Measurements from ENCODE around the gene ABCF1.
A peak's percentile ranks its signal among the peaks of the same experiment; 100 is the strongest.

The ABCF1 gene

GRCh38 chr6:30601815-30602641 is 30.8 kb downstream of the ABCF1 start:
- no peak for DNase-seq

- no peak for DNase-seq
Measured at GRCh38 chr6:30603961-30604360, 32.7 kb downstream of the ABCF1 start.

GRCh38 chr6:30610065-30610464 is 38.8 kb downstream of the ABCF1 start:
- no peak for DNase-seq

- no peak for DNase-seq
Measured at GRCh38 chr6:30611150-30611855, 40.1 kb downstream of the ABCF1 start.

- DNase-seq = no peak
Measured at GRCh38 chr6:30611856-30612194, 40.6 kb downstream of the ABCF1 start.

- no peak for DNase-seq
Measured at GRCh38 chr6:30612213-30612612, 41.0 kb downstream of the ABCF1 start.

GRCh38 chr6:30612687-30613248 is 41.5 kb downstream of the ABCF1 start:
- DNase-seq = no peak

GRCh38 chr6:30613251-30614043 is 42.2 kb downstream of the ABCF1 start:
- DNase-seq = peak in 1 of 2 donors; percentile 8

- no peak for DNase-seq
Measured at GRCh38 chr6:30614044-30614842, 43.0 kb downstream of the ABCF1 start.

GRCh38 chr6:30614843-30615218 is 43.6 kb downstream of the ABCF1 start:
- DNase-seq = peak; percentile 95 to 98

- peak; percentile 61 to 71 for DNase-seq
Measured at GRCh38 chr6:30615219-30615957, 44.1 kb downstream of the ABCF1 start.

- peak in 1 of 2 donors; percentile 60 for DNase-seq
Measured at GRCh38 chr6:30615958-30616810, 44.9 kb downstream of the ABCF1 start.

- DNase-seq = peak; percentile 100
Measured at GRCh38 chr6:30616811-30617564, 45.7 kb downstream of the ABCF1 start, which contains the start of gene PPP1R10. PPP1R10 (minus strand) TSS chr6:30617243; CDS start chr6:30609944, 7,299 bp downstream.

- DNase-seq = peak; percentile 97 to 98
Measured at GRCh38 chr6:30617565-30618269, 46.5 kb downstream of the ABCF1 start, which contains the start of gene MRPS18B. MRPS18B (plus strand) TSS chr6:30617840; CDS start chr6:30617866, 26 bp downstream.

GRCh38 chr6:30618270-30618797 is 47.1 kb downstream of the ABCF1 start:
- no peak for DNase-seq

- DNase-seq = no peak
Measured at GRCh38 chr6:30619561-30619960, 48.3 kb downstream of the ABCF1 start.

- no peak for DNase-seq
Measured at GRCh38 chr6:30625511-30625910, 54.3 kb downstream of the ABCF1 start.

Data from inflammatory macrophage (primary cell).